GM23338 (cell line): ENCODE data around the gene SIGLEC15. TPM values are rescaled to one million over a fixed set of nuclear protein-coding genes. Genes with fewer than 3 reads are reported as not detected.

Experiments
- ATAC-seq: fragments of 200-7000 bp; cut with Tn5 transposase; 3 replicates; pipeline ENCODE4 v1.9.1; 2020
- DNase-seq: peaks from one replicate; pipeline ENCODE4 v3.0.0-alpha.2; 2015; ENCODE audit warnings: low spot score
- H2AFZ ChIP-seq: fragments of 200-600 bp; sonication (generic); 2 replicates; pipeline ENCODE4 v1.8.0; 2016; ENCODE audit warnings: antibody characterized with exemption, mild to moderate bottlenecking, moderate library complexity
- H3F3A ChIP-seq: fragments of 200-600 bp; sonication (generic); replicated peaks from 2 replicates; pipeline ENCODE4 v1.8.0; 2017; ENCODE audit warnings: antibody characterized with exemption, mixed run types, low read depth
- H3K27ac ChIP-seq: fragments of 200-600 bp; sonication (generic); 2 replicates; pipeline ENCODE4 v1.6.1; 2016; ENCODE audit warnings: low read depth
- H3K27me3 ChIP-seq: fragments of 200-600 bp; sonication (generic); 2 replicates; pipeline ENCODE4 v1.8.0; 2016; ENCODE audit warnings: mild to moderate bottlenecking, mixed run types, moderate library complexity; ENCODE audit not compliant: insufficient read depth
- H3K36me3 ChIP-seq: fragments of 200-600 bp; sonication (generic); 2 replicates; pipeline ENCODE4 v1.8.0; 2016; ENCODE audit warnings: mild to moderate bottlenecking; ENCODE audit not compliant: insufficient read depth
- H3K4me1 ChIP-seq: fragments of 200-600 bp; sonication (generic); 2 replicates; pipeline ENCODE4 v1.8.0; 2016; ENCODE audit warnings: mild to moderate bottlenecking, moderate library complexity; ENCODE audit not compliant: insufficient read depth
- H3K4me2 ChIP-seq: fragments of 200-600 bp; sonication (generic); 2 replicates; pipeline ENCODE4 v1.7.1; 2017; ENCODE audit warnings: mixed run types
- H3K4me3 ChIP-seq: fragments of 200-600 bp; sonication (generic); 2 replicates; pipeline ENCODE4 v1.6.1; 2016; ENCODE audit warnings: mixed run types
- H3K79me2 ChIP-seq: fragments of 200-600 bp; sonication (generic); replicated peaks from 2 replicates; pipeline ENCODE4 v1.8.0; 2017; ENCODE audit warnings: mild to moderate bottlenecking; ENCODE audit not compliant: insufficient read depth
- H3K9me2 ChIP-seq: fragments of 200-600 bp; sonication (generic); 2 replicates; pipeline ENCODE4 v1.8.0; 2017; ENCODE audit not compliant: insufficient read depth
- H4K20me1 ChIP-seq: fragments of 200-600 bp; sonication (generic); replicated peaks from 2 replicates; pipeline ENCODE4 v1.8.0; 2017; ENCODE audit warnings: mild to moderate bottlenecking; ENCODE audit not compliant: insufficient read depth
- H3K27ac Mint-ChIP-seq: 2 replicates; pipeline ENCODE4 v1.8.0; 2020; ENCODE audit warnings: inconsistent platforms, mild to moderate bottlenecking, moderate library complexity, mixed read lengths
- H3K27me3 Mint-ChIP-seq: 3 replicates; pipeline ENCODE4 v1.8.0; 2022; ENCODE audit warnings: low read depth, mild to moderate bottlenecking, moderate library complexity, mixed read lengths, inconsistent platforms; ENCODE audit not compliant: insufficient read depth, poor library complexity
- H3K36me3 Mint-ChIP-seq: 3 replicates; pipeline ENCODE4 v1.8.0; 2021; ENCODE audit warnings: low read depth, mild to moderate bottlenecking, inconsistent platforms, moderate library complexity, mixed read lengths
- H3K4me1 Mint-ChIP-seq: 3 replicates; pipeline ENCODE4 v1.8.0; 2020; ENCODE audit warnings: mild to moderate bottlenecking, inconsistent platforms, mixed read lengths
- H3K4me3 Mint-ChIP-seq: 3 replicates; pipeline ENCODE4 v1.8.0; 2021; ENCODE audit warnings: moderate library complexity, mild to moderate bottlenecking, inconsistent platforms, mixed read lengths
- H3K9me3 Mint-ChIP-seq: 3 replicates; pipeline ENCODE4 v1.8.0; 2020; ENCODE audit warnings: moderate library complexity, mild to moderate bottlenecking, inconsistent platforms, mixed read lengths
- CTCF ChIP-seq, 2 experiments: fragments of 200-600 bp in 1 of 2; sonication (generic) in 1 of 2; conservative IDR thresholded peaks; 2 replicates each; pipeline versions ENCODE4 v1.5.1 to v1.6.1; 2016 to 2017; ENCODE audit warnings: antibody characterized with exemption in 2 of 2, low read depth in 2 of 2, mild to moderate bottlenecking in 2 of 2, moderate library complexity in 1 of 2
- JUNB ChIP-seq: IDR thresholded peaks from one replicate; pipeline ENCODE4 v1.6.1; 2016; ENCODE audit warnings: antibody characterized with exemption; ENCODE audit not compliant: unreplicated experiment
- ZNF114 ChIP-seq: fragments of 250-450 bp; sonication (Bioruptor Pico); IDR thresholded peaks from 2 replicates; pipeline ENCODE4 v1.5.0; 2020; ENCODE audit warnings: mild to moderate bottlenecking, moderate library complexity
- ZNF462 ChIP-seq: fragments of 250-450 bp; sonication (Bioruptor Pico); IDR thresholded peaks from 2 replicates; pipeline ENCODE4 v1.5.0; 2020; ENCODE audit warnings: mild to moderate bottlenecking, moderate library complexity
- polyA plus RNA-seq: library from polyadenylated mRNA; unstranded; fragments of >200 nt; fragmentation: Nextera tagmentation; extraction: Ambion mirVana; gene quantifications from 2 replicates; pipeline ENCODE4 v1.2.1, GENCODE V29; 2016
- total RNA-seq: library from RNA; depleted of rRNA; stranded (reverse); fragments of >200 nt; shearing (Covaris generic); gene quantifications from 2 replicates; pipeline ENCODE4 v1.2.3, GENCODE V29; 2014

Gene SIGLEC15
- total and polyA plus RNA-seq, 2 experiments from 2014 or later = 0.29 TPM; not detected in 1

- H3K27me3 ChIP-seq = no peaks in the 10 kb centered on the region
- no peak overlapping the region for H3K4me2 ChIP-seq
- DNase-seq (no peak), ATAC-seq (no peak)
- H3K79me2 ChIP-seq = no peaks in the 10 kb centered on the region
- no peaks in the 10 kb centered on the region for H4K20me1 ChIP-seq
- no peaks in the 10 kb centered on the region for H3K9me2 ChIP-seq
- Mint-ChIP-seq H3K4me3 (no peak overlapping the region), H3K27ac (no peak overlapping the region), H3K27me3 (no peaks in the 10 kb centered on the region), H3K9me3 (peaks cover 6% of the 10 kb centered on the region; the same call in 2 of the 3 replicates), H3K36me3 (peaks cover 30% of the 10 kb centered on the region), H3K4me1 (peaks cover 7% of the 10 kb centered on the region)
- H2AFZ ChIP-seq = no peak overlapping the region
- no peak overlapping the region for H3K4me3 ChIP-seq
- H3K4me1 ChIP-seq = no peaks in the 10 kb centered on the region
- H3F3A ChIP-seq = no peaks in the 10 kb centered on the region
- TF ChIP-seq ZNF462 (CRISPR knock-in tag) = no peak
- TF ChIP-seq ZNF114 (CRISPR knock-in tag) = no peak
- no peak for TF ChIP-seq JUNB
- TF ChIP-seq CTCF (conservative IDR thresholded peaks at IDR 0.05; ENCODE audit: low read depth in 2 of 2) = no peak
- H3K27ac ChIP-seq = no peak overlapping the region
- no peaks in the 10 kb centered on the region for H3K36me3 ChIP-seq
Measured at GRCh38 chr18:45877403-45877802, 51.9 kb downstream of the SIGLEC15 start.
